GM12801 (cell line): Measurements from ENCODE around the gene C2orf72.

ENCODE experiments used
- CTCF ChIP-seq: IDR thresholded peaks from one replicate; pipeline ENCODE4 v1.5.1; 2011; ENCODE audit warnings: control low read depth; ENCODE audit not compliant: insufficient read length; ENCODE audit errors: extremely low read depth

C2orf72 gene

GRCh38 chr2:231037731-231038482, 584 bp downstream of the C2orf72 start:
- TF ChIP-seq CTCF: no peak

- TF ChIP-seq CTCF: no peak
Measured at GRCh38 chr2:231038483-231039293, 1.4 kb downstream of the C2orf72 start.

- no peak for TF ChIP-seq CTCF
Measured at GRCh38 chr2:231039294-231039664, 2.0 kb downstream of the C2orf72 start.

GRCh38 chr2:231039821-231040364, 2.6 kb downstream of the C2orf72 start:
- no peak for TF ChIP-seq CTCF

GRCh38 chr2:231041061-231041689, 3.9 kb downstream of the C2orf72 start:
- no peak for TF ChIP-seq CTCF

GRCh38 chr2:231043796-231044195, 6.5 kb downstream of the C2orf72 start:
- TF ChIP-seq CTCF: no peak

- no peak for TF ChIP-seq CTCF
Measured at GRCh38 chr2:231046916-231047273, 9.6 kb downstream of the C2orf72 start.
